ACC112 (cell line): ENCODE results near the gene STRN4.

Source experiments
- H2AFZ ChIP-seq: fragments of 200-600 bp; sonication (generic); one replicate; pipeline ENCODE4 v1.6.0; 2017; ENCODE audit warnings: antibody characterized with exemption, low read length; ENCODE audit not compliant: unreplicated experiment
- H3K27ac ChIP-seq: fragments of 200-600 bp; sonication (generic); 2 replicates; pipeline ENCODE4 v1.5.1; 2014; ENCODE audit warnings: low read depth, mild to moderate bottlenecking, antibody characterized with exemption, low read length, moderate library complexity
- H3K27me3 ChIP-seq: fragments of 200-600 bp; sonication (generic); 2 replicates; pipeline ENCODE4 v1.6.1; 2014; ENCODE audit warnings: mild to moderate bottlenecking, antibody characterized with exemption, low read length, moderate library complexity, mixed read lengths; ENCODE audit not compliant: insufficient read depth
- H3K36me3 ChIP-seq: fragments of 200-600 bp; sonication (generic); 2 replicates; pipeline ENCODE4 v1.6.1; 2016; ENCODE audit warnings: mild to moderate bottlenecking, antibody characterized with exemption, low read length, moderate library complexity, mixed read lengths; ENCODE audit not compliant: insufficient read depth
- H3K4me1 ChIP-seq: fragments of 200-600 bp; sonication (generic); one replicate; pipeline ENCODE4 v1.6.1; 2016; ENCODE audit warnings: low read length, mixed read lengths; ENCODE audit not compliant: insufficient read depth, unreplicated experiment, control insufficient read depth
- H3K4me3 ChIP-seq: fragments of 200-600 bp; sonication (generic); 2 replicates; pipeline ENCODE4 v1.5.1; 2014; ENCODE audit warnings: mild to moderate bottlenecking, low read depth, low read length
- H3K79me2 ChIP-seq: fragments of 200-600 bp; sonication (generic); one replicate; pipeline ENCODE4 v1.6.0; 2016; ENCODE audit warnings: low read length; ENCODE audit not compliant: control insufficient read depth, unreplicated experiment, insufficient read depth

STRN4 gene

GRCh38 chr19:46710687-46711086, 35.6 kb downstream of the STRN4 start:
- no peaks in the 10 kb centered on the region for H3K27me3 ChIP-seq
- no peak overlapping the region for H3K4me3 ChIP-seq
- no peaks in the 10 kb centered on the region for H3K36me3 ChIP-seq
- no peak overlapping the region for H2AFZ ChIP-seq
- H3K4me1 ChIP-seq: peaks cover 6% of the 10 kb centered on the region
- no peak overlapping the region for H3K27ac ChIP-seq
- H3K79me2 ChIP-seq: peaks cover 18% of the 10 kb centered on the region

GRCh38 chr19:46704379-46705076, 41.7 kb downstream of the STRN4 start:
- H3K36me3 ChIP-seq: no peaks in the 10 kb centered on the region
- no peaks in the 10 kb centered on the region for H3K79me2 ChIP-seq

GRCh38 chr19:46700704-46701103, 45.5 kb downstream of the STRN4 start:
- no peaks in the 10 kb centered on the region for H3K79me2 ChIP-seq
- H3K4me1 ChIP-seq: no peaks in the 10 kb centered on the region
- H2AFZ ChIP-seq: no peak overlapping the region
- no peak overlapping the region for H3K27ac ChIP-seq
- H3K36me3 ChIP-seq: peaks cover 3% of the 10 kb centered on the region; the same call in 1 of the 2 replicates
- H3K27me3 ChIP-seq: no peaks in the 10 kb centered on the region
- no peak overlapping the region for H3K4me3 ChIP-seq

More at GRCh38 chr19:46704379-46705076, 41.7 kb downstream of the STRN4 start:
- Histone ChIP-seq H3K4me3 (no peak overlapping the region), H3K27ac (no peak overlapping the region), H3K27me3 (no peaks in the 10 kb centered on the region), H3K4me1 (no peaks in the 10 kb centered on the region), H2AFZ (no peak overlapping the region)

GRCh38 chr19:46698395-46699321, 47.6 kb downstream of the STRN4 start:
- Histone ChIP-seq H3K4me1 (no peaks in the 10 kb centered on the region), H3K27me3 (no peaks in the 10 kb centered on the region), H3K79me2 (no peaks in the 10 kb centered on the region), H2AFZ (no peak overlapping the region), H3K4me3 (no peak overlapping the region), H3K36me3 (peaks cover 7% of the 10 kb centered on the region), H3K27ac (no peak overlapping the region)

GRCh38 chr19:46697204-46697960, 48.9 kb downstream of the STRN4 start:
- H3K4me3 ChIP-seq: no peak overlapping the region
- no peaks in the 10 kb centered on the region for H3K4me1 ChIP-seq
- no peak overlapping the region for H3K27ac ChIP-seq

GRCh38 chr19:46696866-46697203, 49.4 kb downstream of the STRN4 start:
- H3K79me2 ChIP-seq: no peaks in the 10 kb centered on the region
- no peaks in the 10 kb centered on the region for H3K4me1 ChIP-seq
- H3K27ac ChIP-seq: no peak overlapping the region
- no peaks in the 10 kb centered on the region for H3K27me3 ChIP-seq
- H2AFZ ChIP-seq: no peak overlapping the region
- H3K36me3 ChIP-seq: peaks cover 17% of the 10 kb centered on the region
- no peak overlapping the region for H3K4me3 ChIP-seq

More at GRCh38 chr19:46697204-46697960, 48.9 kb downstream of the STRN4 start:
- H3K79me2 ChIP-seq: no peaks in the 10 kb centered on the region
- H2AFZ ChIP-seq: no peak overlapping the region
- H3K27me3 ChIP-seq: no peaks in the 10 kb centered on the region
- peaks cover 16% of the 10 kb centered on the region for H3K36me3 ChIP-seq

GRCh38 chr19:46696052-46696451, 50.2 kb downstream of the STRN4 start:
- Histone ChIP-seq H3K36me3 (peaks cover 24% of the 10 kb centered on the region), H3K4me3 (no peak overlapping the region), H3K79me2 (no peaks in the 10 kb centered on the region), H3K4me1 (no peaks in the 10 kb centered on the region), H3K27me3 (no peaks in the 10 kb centered on the region), H2AFZ (no peak overlapping the region), H3K27ac (no peak overlapping the region)

- Histone ChIP-seq H3K27ac (no peak overlapping the region), H3K79me2 (no peaks in the 10 kb centered on the region), H2AFZ (no peak overlapping the region), H3K4me3 (no peak overlapping the region), H3K36me3 (peaks cover 29% of the 10 kb centered on the region), H3K4me1 (no peaks in the 10 kb centered on the region), H3K27me3 (no peaks in the 10 kb centered on the region)
Measured at GRCh38 chr19:46693760-46694159, 52.5 kb downstream of the STRN4 start.

- H3K36me3 ChIP-seq: peaks cover 26% of the 10 kb centered on the region
- H2AFZ ChIP-seq: no peak overlapping the region
- no peaks in the 10 kb centered on the region for H3K27me3 ChIP-seq
- H3K79me2 ChIP-seq: no peaks in the 10 kb centered on the region
- H3K27ac ChIP-seq: peak overlapping the region; percentile 19; the same call in 1 of the 2 replicates
- no peak overlapping the region for H3K4me3 ChIP-seq
- no peaks in the 10 kb centered on the region for H3K4me1 ChIP-seq
Measured at GRCh38 chr19:46692918-46693722, 53.1 kb downstream of the STRN4 start.

- H3K27me3 ChIP-seq: no peaks in the 10 kb centered on the region
- H3K36me3 ChIP-seq: peaks cover 26% of the 10 kb centered on the region
- no peak overlapping the region for H3K27ac ChIP-seq
- no peaks in the 10 kb centered on the region for H3K79me2 ChIP-seq
- no peak overlapping the region for H3K4me3 ChIP-seq
- no peak overlapping the region for H2AFZ ChIP-seq
- no peaks in the 10 kb centered on the region for H3K4me1 ChIP-seq
Measured at GRCh38 chr19:46691948-46692347, 54.3 kb downstream of the STRN4 start.
